Measurements from ENCODE around the gene SYCP2L.

GRCh38 chr6:10843554-10843953, 43.3 kb upstream of the SYCP2L start:
- TF ChIP-seq POLR2AphosphoS5 (IDR thresholded peaks at IDR 0.05) = no peak
- no peak for TF ChIP-seq CTCF (IDR thresholded peaks at IDR 0.05)
- no peak for TF ChIP-seq POLR2A (IDR thresholded peaks at IDR 0.05)
